Bronchial epithelial cell (primary cell): Measurements from ENCODE around the gene SMCHD1. TPM values are rescaled to one million over a fixed set of nuclear protein-coding genes. Genes with fewer than 3 reads are reported as not detected.

Experiments
- DNase-seq: peaks from one replicate; pipeline ENCODE4 v3.0.0-alpha.2; 2010; ENCODE audit warnings: low read depth
- FAIRE-seq: peaks from 2 replicates; lab custom pipeline; 2011; peaks lifted over from hg19 to GRCh38; lab: Jason Lieb, UNC
- H3K27me3 ChIP-seq: 2 replicates; pipeline ENCODE4 v1.5.1; 2011; ENCODE audit warnings: low read length; ENCODE audit not compliant: control insufficient read depth, insufficient read depth
- H3K36me3 ChIP-seq: 2 replicates; pipeline ENCODE4 v1.5.1; 2011; ENCODE audit warnings: low read length; ENCODE audit not compliant: control insufficient read depth, insufficient read depth
- H3K4me3 ChIP-seq: 2 replicates; pipeline ENCODE4 v1.5.1; 2011; ENCODE audit warnings: mild to moderate bottlenecking, low read depth, low read length, control low read depth
- CTCF ChIP-seq: IDR thresholded peaks from 2 replicates; pipeline ENCODE4 v1.5.1; 2011; ENCODE audit warnings: mild to moderate bottlenecking, moderate library complexity, low read length, control low read depth, inconsistent platforms; ENCODE audit not compliant: insufficient read depth, severe bottlenecking
- total RNA-seq: library from RNA; depleted of rRNA; stranded (reverse); fragments of >200 nt; gene quantifications from 2 replicates; pipeline ENCODE4 v1.2.1, GENCODE V29; 2014

The SMCHD1 gene
- total RNA-seq, 1 donor from 2014 or later, result 45.3 TPM

GRCh38 chr18:2692508-2692907 lies 37.0 kb downstream of the SMCHD1 start:
- H3K36me3 ChIP-seq, result peaks cover 3% of the 10 kb centered on the region
- DNase-seq (no peak), FAIRE-seq (no peak)
- no peak for TF ChIP-seq CTCF
- H3K4me3 ChIP-seq, result no peak overlapping the region
- no peaks in the 10 kb centered on the region for H3K27me3 ChIP-seq

GRCh38 chr18:2697184-2697583 lies 41.7 kb downstream of the SMCHD1 start:
- Histone ChIP-seq H3K36me3 (peaks cover 3% of the 10 kb centered on the region), H3K27me3 (no peaks in the 10 kb centered on the region), H3K4me3 (no peak overlapping the region)
- no peak for FAIRE-seq
- no peak for TF ChIP-seq CTCF
- no peak for DNase-seq

- DNase-seq, result no peak
- Histone ChIP-seq H3K27me3 (no peaks in the 10 kb centered on the region), H3K4me3 (no peak overlapping the region), H3K36me3 (peaks cover 3% of the 10 kb centered on the region)
- no peak for FAIRE-seq
- TF ChIP-seq CTCF, result no peak
Observed at GRCh38 chr18:2699001-2699400, 43.5 kb downstream of the SMCHD1 start.

- no peak for TF ChIP-seq CTCF
- Histone ChIP-seq H3K4me3 (no peak overlapping the region), H3K36me3 (peaks cover 1% of the 10 kb centered on the region), H3K27me3 (no peaks in the 10 kb centered on the region)
- no peak for DNase-seq
- FAIRE-seq, result no peak
Observed at GRCh38 chr18:2704541-2704940, 49.0 kb downstream of the SMCHD1 start.

GRCh38 chr18:2706903-2707302 lies 51.4 kb downstream of the SMCHD1 start:
- no peak for TF ChIP-seq CTCF
- no peak overlapping the region for H3K4me3 ChIP-seq
- no peaks in the 10 kb centered on the region for H3K27me3 ChIP-seq
- FAIRE-seq (no peak), DNase-seq (no peak)
- H3K36me3 ChIP-seq, result peaks cover 1% of the 10 kb centered on the region

GRCh38 chr18:2707551-2708168 lies 52.1 kb downstream of the SMCHD1 start:
- H3K27me3 ChIP-seq, result no peaks in the 10 kb centered on the region
- H3K4me3 ChIP-seq, result no peak overlapping the region
- DNase-seq, result no peak
- H3K36me3 ChIP-seq, result peaks cover 3% of the 10 kb centered on the region
- no peak for TF ChIP-seq CTCF
- no peak for FAIRE-seq
